ENCODE data around the gene ASGR2. TPM values are rescaled to one million over a fixed set of nuclear protein-coding genes. Genes with fewer than 3 reads are reported as not detected.

ASGR2 gene
- total RNA-seq, 1 experiment from 2014 or later: 0.13 TPM

- peak; percentile 35; the same call in 1 of the 2 replicates for TF ChIP-seq ZNF423 (CRISPR knock-in tag; IDR thresholded peaks at IDR 0.05)
- no peak for TF ChIP-seq ZNF512 (CRISPR knock-in tag; IDR thresholded peaks at IDR 0.05; ENCODE audit: borderline replicate concordance)
- Mint-ChIP-seq H3K36me3 (no peaks in the 10 kb centered on the region), H3K27ac (no peak overlapping the region), H3K4me1 (peaks cover 18% of the 10 kb centered on the region), H3K4me3 (no peak overlapping the region), H3K27me3 (ENCODE audit: low read depth) (no peaks in the 10 kb centered on the region; the same call in 1 of the 2 replicates), H3K9me3 (peaks cover 5% of the 10 kb centered on the region)
- DNase-seq (ENCODE audit: low spot score) (no peak), ATAC-seq (no peak)
- CTCF ChIA-PET: interaction anchor here (0.5 to 3.3 kb wide), 8 partner anchors 9 to 68 kb away, joined by 3 to 10 read pairs (median 4); no protein-coding TSS in a partner anchor
- POLR2A ChIA-PET: no interaction called here
Measured at GRCh38 chr17:7109461-7110322, 4.9 kb downstream of the ASGR2 start.

GRCh38 chr17:7108981-7109380 lies 5.6 kb downstream of the ASGR2 start:
- no peak for ATAC-seq
- H3K9me3 Mint-ChIP-seq: peaks cover 5% of the 10 kb centered on the region
- ChIA-PET CTCF (interaction anchor here (1.1 to 3.3 kb wide), 2 partner anchors 24 to 68 kb away, joined by 3 to 10 read pairs; no protein-coding TSS in a partner anchor), POLR2A (no interaction called here)
- no peaks in the 10 kb centered on the region for H3K36me3 Mint-ChIP-seq
- DNase-seq (ENCODE audit: low spot score): no peak
- no peak overlapping the region for H3K4me3 Mint-ChIP-seq
- TF ChIP-seq PRDM15 (CRISPR knock-in tag; IDR thresholded peaks at IDR 0.05) (peak; percentile 89), EMX1 (CRISPR knock-in tag; IDR thresholded peaks at IDR 0.05) (no peak), SMAD4 (CRISPR knock-in tag; IDR thresholded peaks at IDR 0.05) (no peak)
- no peaks in the 10 kb centered on the region; the same call in 1 of the 2 replicates for H3K27me3 Mint-ChIP-seq (ENCODE audit: low read depth)
- H3K27ac Mint-ChIP-seq: no peak overlapping the region
- peaks cover 16% of the 10 kb centered on the region for H3K4me1 Mint-ChIP-seq

- POLR2A ChIA-PET: no interaction called here
- CTCF ChIA-PET: interaction anchor here (1.1 to 3.3 kb wide), 2 partner anchors 25 to 69 kb away, joined by 3 to 10 read pairs; no protein-coding TSS in a partner anchor
Measured at GRCh38 chr17:7108560-7108925, 6.1 kb downstream of the ASGR2 start.

GRCh38 chr17:7107795-7108559 lies 6.6 kb downstream of the ASGR2 start:
- Mint-ChIP-seq H3K4me3 (no peak overlapping the region), H3K27me3 (ENCODE audit: low read depth) (peaks cover 4% of the 10 kb centered on the region), H3K27ac (no peak overlapping the region), H3K4me1 (peaks cover 16% of the 10 kb centered on the region), H3K36me3 (no peaks in the 10 kb centered on the region), H3K9me3 (peaks cover 5% of the 10 kb centered on the region)
- ChIA-PET POLR2A (no interaction called here), CTCF (interaction anchor here (1.1 to 3.3 kb wide), 3 partner anchors 25 to 87 kb away, joined by 3 to 10 read pairs (median 3); no protein-coding TSS in a partner anchor)
- TF ChIP-seq ZNF423 (CRISPR knock-in tag; IDR thresholded peaks at IDR 0.05) (no peak), GTF2I (CRISPR knock-in tag; conservative IDR thresholded peaks at IDR 0.05) (no peak), SMAD3 (CRISPR knock-in tag; IDR thresholded peaks at IDR 0.05; ENCODE audit: borderline replicate concordance) (no peak), CDX4 (CRISPR knock-in tag; IDR thresholded peaks at IDR 0.05; ENCODE audit: borderline replicate concordance) (no peak), ATF3 (CRISPR knock-in tag; conservative IDR thresholded peaks at IDR 0.05) (no peak), SMAD4 (CRISPR knock-in tag; IDR thresholded peaks at IDR 0.05) (no peak), ZSCAN18 (CRISPR knock-in tag; IDR thresholded peaks at IDR 0.05) (no peak)
- ATAC-seq (no peak), DNase-seq (ENCODE audit: low spot score) (no peak)

More at GRCh38 chr17:7108560-7108925, 6.1 kb downstream of the ASGR2 start:
- H3K4me1 Mint-ChIP-seq: peaks cover 16% of the 10 kb centered on the region
- no peak for TF ChIP-seq NR2C2 (CRISPR knock-in tag; IDR thresholded peaks at IDR 0.05)
- TF ChIP-seq MAX (CRISPR knock-in tag; IDR thresholded peaks at IDR 0.05): no peak
- no peak for TF ChIP-seq ZNF416 (CRISPR knock-in tag; IDR thresholded peaks at IDR 0.05)
- no peak overlapping the region for H3K27ac Mint-ChIP-seq
- no peak overlapping the region for H3K4me3 Mint-ChIP-seq
- H3K9me3 Mint-ChIP-seq: peaks cover 5% of the 10 kb centered on the region
- no peaks in the 10 kb centered on the region; the same call in 1 of the 2 replicates for H3K27me3 Mint-ChIP-seq (ENCODE audit: low read depth)
- ATAC-seq: no peak
- no peaks in the 10 kb centered on the region for H3K36me3 Mint-ChIP-seq
- no peak for DNase-seq (ENCODE audit: low spot score)

Measured in WTC11 (cell line).